Hepatocyte (in vitro differentiated cells): ENCODE measurements around the gene NCAM1. TPM values are rescaled to one million over a fixed set of nuclear protein-coding genes. Genes with fewer than 3 reads are reported as not detected.

ENCODE experiments used
- DNase-seq: peaks from one replicate; pipeline ENCODE4 v3.0.0-alpha.2; 2016; ENCODE audit warnings: low spot score
- H2AFZ ChIP-seq: fragments of 200-600 bp; sonication (generic); 2 replicates; pipeline ENCODE4 v1.6.0; 2016; ENCODE audit warnings: antibody characterized with exemption, mild to moderate bottlenecking
- H3K27ac ChIP-seq: fragments of 200-600 bp; sonication (generic); 2 replicates; pipeline ENCODE4 v1.5.1; 2016; ENCODE audit warnings: mild to moderate bottlenecking
- H3K27me3 ChIP-seq: fragments of 200-600 bp; sonication (generic); 2 replicates; pipeline ENCODE4 v1.6.1; 2016
- H3K36me3 ChIP-seq: fragments of 200-600 bp; sonication (generic); replicated peaks from 2 replicates; pipeline ENCODE4 v1.5.1; 2016; ENCODE audit warnings: low read depth; ENCODE audit not compliant: insufficient read depth
- H3K4me1 ChIP-seq: fragments of 200-600 bp; sonication (generic); 2 replicates; pipeline ENCODE4 v1.5.1; 2016; ENCODE audit warnings: mild to moderate bottlenecking, moderate library complexity; ENCODE audit not compliant: insufficient read depth
- H3K4me2 ChIP-seq: fragments of 200-600 bp; sonication (generic); 2 replicates; pipeline ENCODE4 v1.6.0; 2016
- H3K4me3 ChIP-seq: fragments of 200-600 bp; sonication (generic); 2 replicates; pipeline ENCODE4 v1.5.1; 2016; ENCODE audit warnings: mild to moderate bottlenecking
- H3K79me2 ChIP-seq: fragments of 200-600 bp; sonication (generic); 2 replicates; pipeline ENCODE4 v1.6.0; 2017; ENCODE audit warnings: mild to moderate bottlenecking
- H3K9me2 ChIP-seq: fragments of 200-600 bp; sonication (generic); replicated peaks from 2 replicates; pipeline ENCODE4 v1.6.0; 2017; ENCODE audit warnings: mild to moderate bottlenecking; ENCODE audit not compliant: insufficient read depth
- H3K9me3 ChIP-seq: fragments of 200-600 bp; sonication (generic); 2 replicates; pipeline ENCODE4 v1.5.1; 2016; ENCODE audit warnings: low read depth, mild to moderate bottlenecking
- H4K20me1 ChIP-seq: fragments of 200-600 bp; sonication (generic); 2 replicates; pipeline ENCODE4 v1.6.0; 2016; ENCODE audit warnings: mild to moderate bottlenecking; ENCODE audit not compliant: insufficient read depth, poor library complexity, severe bottlenecking
- CTCF ChIP-seq: fragments of 200-600 bp; sonication (generic); IDR thresholded peaks from 2 replicates; pipeline ENCODE4 v1.5.1; 2016; ENCODE audit warnings: antibody characterized with exemption, mild to moderate bottlenecking; ENCODE audit not compliant: poor library complexity
- EZH2 ChIP-seq: fragments of 200-600 bp; sonication (generic); IDR thresholded peaks from 2 replicates; pipeline ENCODE4 v1.6.1; 2016; ENCODE audit warnings: antibody characterized with exemption, mild to moderate bottlenecking, borderline replicate concordance
- EZH2phosphoT487 ChIP-seq: fragments of 200-600 bp; sonication (generic); IDR thresholded peaks from one replicate; pipeline ENCODE4 v1.6.1; 2018; ENCODE audit warnings: antibody characterized with exemption, mild to moderate bottlenecking, low read depth, moderate library complexity; ENCODE audit not compliant: unreplicated experiment, severe bottlenecking
- WGBS: methylation state at CpG from one replicate; pipeline ENCODE4 v1.1.6; 2016; ENCODE audit warnings: low lambda C conversion rate; ENCODE audit errors: missing lambda C conversion rate; 5-methylcytosine and 5-hydroxymethylcytosine counted together
- polyA plus RNA-seq: library from polyadenylated mRNA; unstranded; fragments of >200 nt; fragmentation: Nextera tagmentation; extraction: Ambion mirVana; gene quantifications from 2 replicates; pipeline ENCODE4 v1.2.1, GENCODE V29; 2016
- total RNA-seq: library from RNA; depleted of rRNA; stranded (reverse); fragments of >200 nt; gene quantifications from 2 replicates; pipeline ENCODE4 v1.2.3, GENCODE V29; 2014

The NCAM1 gene
- total and polyA plus RNA-seq, 2 experiments from 2014 or later: 12.4 to 27.2 TPM

DNA sequence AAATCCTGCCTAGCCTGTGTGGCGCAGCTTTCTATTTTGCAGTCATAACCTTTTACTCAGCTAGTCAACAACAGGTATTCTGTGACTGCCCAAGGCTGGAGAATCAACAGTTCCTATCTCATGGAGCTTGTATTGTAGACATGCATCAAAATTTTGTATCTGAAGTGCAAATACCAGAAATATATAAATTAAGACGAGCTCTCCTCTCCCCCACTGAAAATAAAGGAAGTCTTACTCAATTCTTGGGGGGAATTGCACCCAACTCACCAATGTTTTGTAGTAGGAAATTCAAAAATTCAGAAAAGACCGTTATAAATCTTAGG lies 153.4 kb downstream of the NCAM1 start:
- no peak for DNase-seq
- no peak overlapping the region for H3K4me2 ChIP-seq
- H4K20me1 ChIP-seq: no peaks in the 10 kb centered on the region
- no peak for TF ChIP-seq EZH2phosphoT487
- TF ChIP-seq CTCF: no peak
- TF ChIP-seq EZH2: no peak
- H3K79me2 ChIP-seq: no peaks in the 10 kb centered on the region
- no peaks in the 10 kb centered on the region for H3K36me3 ChIP-seq
- H2AFZ ChIP-seq: no peak overlapping the region
- no peak overlapping the region for H3K27ac ChIP-seq
- H3K9me2 ChIP-seq: no peaks in the 10 kb centered on the region
- no peaks in the 10 kb centered on the region for H3K9me3 ChIP-seq
- no peaks in the 10 kb centered on the region for H3K4me1 ChIP-seq
- H3K4me3 ChIP-seq: no peak overlapping the region
- no peaks in the 10 kb centered on the region for H3K27me3 ChIP-seq
- WGBS: 78% methylated on average over 3 of the region's 3 CpGs

GRCh38 chr11:113118104-113118503 lies 156.9 kb downstream of the NCAM1 start:
- no peaks in the 10 kb centered on the region for H3K4me1 ChIP-seq
- H3K9me2 ChIP-seq: no peaks in the 10 kb centered on the region
- 67% methylated on average over 1 of the region's 1 CpG for WGBS
- H3K79me2 ChIP-seq: no peaks in the 10 kb centered on the region
- TF ChIP-seq CTCF (no peak), EZH2phosphoT487 (no peak), EZH2 (no peak)
- no peaks in the 10 kb centered on the region for H3K9me3 ChIP-seq
- H3K36me3 ChIP-seq: no peaks in the 10 kb centered on the region
- no peak overlapping the region for H3K4me3 ChIP-seq
- DNase-seq: no peak
- H3K27ac ChIP-seq: no peak overlapping the region
- no peak overlapping the region for H2AFZ ChIP-seq
- no peaks in the 10 kb centered on the region for H4K20me1 ChIP-seq
- no peak overlapping the region for H3K4me2 ChIP-seq
- H3K27me3 ChIP-seq: no peaks in the 10 kb centered on the region

GRCh38 chr11:113119074-113119473 lies 157.9 kb downstream of the NCAM1 start:
- no peak for DNase-seq
- no peak overlapping the region for H2AFZ ChIP-seq
- no peaks in the 10 kb centered on the region for H3K27me3 ChIP-seq
- 68% methylated on average over 3 of the region's 3 CpGs for WGBS
- no peaks in the 10 kb centered on the region for H3K79me2 ChIP-seq
- H3K27ac ChIP-seq: no peak overlapping the region
- H3K36me3 ChIP-seq: no peaks in the 10 kb centered on the region
- H3K4me3 ChIP-seq: no peak overlapping the region
- no peak for TF ChIP-seq CTCF
- TF ChIP-seq EZH2phosphoT487: no peak
- no peak for TF ChIP-seq EZH2
- H4K20me1 ChIP-seq: no peaks in the 10 kb centered on the region
- no peak overlapping the region for H3K4me2 ChIP-seq
- H3K4me1 ChIP-seq: no peaks in the 10 kb centered on the region
- H3K9me3 ChIP-seq: no peaks in the 10 kb centered on the region
- H3K9me2 ChIP-seq: no peaks in the 10 kb centered on the region
